HFFc6 (cell line): Measurements from ENCODE around the gene ETV5. TPM values are rescaled to one million over a fixed set of nuclear protein-coding genes. Genes with fewer than 3 reads are reported as not detected.
A peak's percentile ranks its signal among the peaks of the same experiment; 100 is the strongest.

Experiments
- DNase-seq: peaks from one replicate; pipeline ENCODE4 v3.0.0-alpha.2; 2018
- H3K27ac Mint-ChIP-seq: 2 replicates; pipeline ENCODE4 v1.8.0; 2020; ENCODE audit warnings: mild to moderate bottlenecking, mixed read lengths
- H3K27me3 Mint-ChIP-seq: 2 replicates; pipeline ENCODE4 v1.8.0; 2021; ENCODE audit warnings: mild to moderate bottlenecking, moderate library complexity, mixed read lengths; ENCODE audit not compliant: insufficient read depth
- H3K36me3 Mint-ChIP-seq: 2 replicates; pipeline ENCODE4 v1.8.0; 2021; ENCODE audit warnings: low read depth, mixed read lengths
- H3K4me1 Mint-ChIP-seq: 2 replicates; pipeline ENCODE4 v1.8.0; 2020; ENCODE audit warnings: low read depth, mixed read lengths
- H3K4me3 Mint-ChIP-seq: 2 replicates; pipeline ENCODE4 v1.8.0; 2020; ENCODE audit warnings: mild to moderate bottlenecking, moderate library complexity, mixed read lengths
- H3K9me3 Mint-ChIP-seq: 2 replicates; pipeline ENCODE4 v1.8.0; 2020; ENCODE audit warnings: mild to moderate bottlenecking, mixed read lengths
- CTCF ChIP-seq: fragments of 200-600 bp; sonication (generic); IDR thresholded peaks from 2 replicates; pipeline ENCODE4 v1.5.0; 2021; ENCODE audit warnings: antibody characterized with exemption, mild to moderate bottlenecking
- total RNA-seq, 6 experiments: library from RNA; stranded (reverse); fragmentation: NEBNext Ultra II Directional; extraction: Animal tissue kit (Norgen Biotek cat#: 25700); gene quantifications; 2 replicates in 1 of 6; 3 replicates in 5 of 6; pipeline ENCODE4 v1.2.3, GENCODE V29; 2021

ETV5 gene
- total RNA-seq, 6 experiments from 2014 or later: 48.6 to 69.3 (median 52.5) TPM

GRCh38 chr3:186115239-186115996 lies 6.5 kb upstream of the ETV5 start:
- H3K27me3 Mint-ChIP-seq: peaks cover 43% of the 10 kb centered on the region
- H3K4me3 Mint-ChIP-seq: no peak overlapping the region
- DNase-seq: no peak
- H3K27ac Mint-ChIP-seq: no peak overlapping the region
- no peaks in the 10 kb centered on the region for H3K9me3 Mint-ChIP-seq
- peaks cover 7% of the 10 kb centered on the region for H3K4me1 Mint-ChIP-seq
- no peak for TF ChIP-seq CTCF
- no peaks in the 10 kb centered on the region for H3K36me3 Mint-ChIP-seq

- Mint-ChIP-seq H3K27ac (peak overlapping the region; percentile 97), H3K4me1 (peaks cover 24% of the 10 kb centered on the region), H3K36me3 (no peaks in the 10 kb centered on the region), H3K9me3 (no peaks in the 10 kb centered on the region), H3K4me3 (peak overlapping the region; percentile 92), H3K27me3 (peaks cover 30% of the 10 kb centered on the region)
- no peak for DNase-seq
- no peak for TF ChIP-seq CTCF
Observed at GRCh38 chr3:186110975-186111974, 2.4 kb upstream of the ETV5 start.

GRCh38 chr3:186109897-186110803 lies 1.3 kb upstream of the ETV5 start:
- Mint-ChIP-seq H3K9me3 (no peaks in the 10 kb centered on the region), H3K27me3 (peaks cover 20% of the 10 kb centered on the region), H3K27ac (peak overlapping the region; percentile 97), H3K36me3 (peaks cover 4% of the 10 kb centered on the region; the same call in 1 of the 2 replicates), H3K4me3 (peak overlapping the region; percentile 92), H3K4me1 (peaks cover 34% of the 10 kb centered on the region)
- DNase-seq: peak; percentile 36
- TF ChIP-seq CTCF: no peak

- peaks cover 48% of the 10 kb centered on the region for H3K4me1 Mint-ChIP-seq
- peak overlapping the region; percentile 97 for H3K27ac Mint-ChIP-seq
- peaks cover 17% of the 10 kb centered on the region for H3K36me3 Mint-ChIP-seq
- peak overlapping the region; percentile 92 for H3K4me3 Mint-ChIP-seq
- no peak for TF ChIP-seq CTCF
- peaks cover 6% of the 10 kb centered on the region for H3K27me3 Mint-ChIP-seq
- peak; percentile 69 for DNase-seq
- H3K9me3 Mint-ChIP-seq: no peaks in the 10 kb centered on the region
Observed at GRCh38 chr3:186108106-186108940, 566 bp downstream of the ETV5 start.
